ENCODE results near the gene FRMPD4.

The FRMPD4 gene

DNA sequence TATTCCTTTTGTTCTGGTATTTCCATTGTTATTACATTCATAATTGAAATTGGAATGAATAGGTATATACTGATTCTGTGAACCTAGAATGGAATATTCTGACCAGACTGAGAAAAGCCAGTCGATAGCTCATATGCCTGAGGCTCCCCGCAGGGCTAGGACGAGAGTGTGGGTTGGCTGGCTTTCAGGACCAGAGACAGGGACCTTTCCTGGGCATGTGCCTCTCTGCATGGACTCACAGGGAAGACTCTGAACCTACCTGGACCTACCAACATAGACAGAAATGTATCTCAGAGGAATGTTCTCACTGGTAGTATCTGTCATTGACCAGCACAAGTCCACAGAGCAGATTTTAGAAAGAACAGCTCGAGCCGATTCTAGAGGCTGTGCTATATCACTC is 214.6 kb downstream of the FRMPD4 start:
- no peak for FAIRE-seq
- TF ChIP-seq, protein P1, sequence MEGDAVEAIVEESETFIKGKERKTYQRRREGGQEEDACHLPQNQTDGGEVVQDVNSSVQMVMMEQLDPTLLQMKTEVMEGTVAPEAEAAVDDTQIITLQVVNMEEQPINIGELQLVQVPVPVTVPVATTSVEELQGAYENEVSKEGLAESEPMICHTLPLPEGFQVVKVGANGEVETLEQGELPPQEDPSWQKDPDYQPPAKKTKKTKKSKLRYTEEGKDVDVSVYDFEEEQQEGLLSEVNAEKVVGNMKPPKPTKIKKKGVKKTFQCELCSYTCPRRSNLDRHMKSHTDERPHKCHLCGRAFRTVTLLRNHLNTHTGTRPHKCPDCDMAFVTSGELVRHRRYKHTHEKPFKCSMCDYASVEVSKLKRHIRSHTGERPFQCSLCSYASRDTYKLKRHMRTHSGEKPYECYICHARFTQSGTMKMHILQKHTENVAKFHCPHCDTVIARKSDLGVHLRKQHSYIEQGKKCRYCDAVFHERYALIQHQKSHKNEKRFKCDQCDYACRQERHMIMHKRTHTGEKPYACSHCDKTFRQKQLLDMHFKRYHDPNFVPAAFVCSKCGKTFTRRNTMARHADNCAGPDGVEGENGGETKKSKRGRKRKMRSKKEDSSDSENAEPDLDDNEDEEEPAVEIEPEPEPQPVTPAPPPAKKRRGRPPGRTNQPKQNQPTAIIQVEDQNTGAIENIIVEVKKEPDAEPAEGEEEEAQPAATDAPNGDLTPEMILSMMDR (IDR thresholded peaks at IDR 0.05; ENCODE audit: insufficient read depth, missing control alignments): no peak
- no peak for DNase-seq (ENCODE audit: insufficient read length, low spot score)

DNA sequence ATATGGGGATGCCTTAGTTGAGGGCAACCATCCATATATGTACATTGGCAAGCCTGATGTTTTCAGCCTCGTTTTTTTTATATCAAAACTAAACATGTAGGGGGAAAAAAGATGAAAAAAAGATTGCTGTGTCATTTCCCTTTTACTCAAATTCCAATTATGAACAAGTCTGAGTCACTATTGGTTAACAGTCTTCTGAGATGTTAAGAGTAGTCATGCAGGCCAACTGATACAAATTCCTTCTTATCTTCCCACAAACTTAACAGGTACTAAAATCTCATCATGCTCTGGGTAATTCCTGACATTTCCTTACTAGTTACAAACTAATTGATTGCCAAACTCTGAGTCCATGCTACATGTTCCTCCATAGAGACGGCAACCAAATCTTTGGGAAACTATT is 222.1 kb downstream of the FRMPD4 start:
- no peak for FAIRE-seq
- DNase-seq (ENCODE audit: insufficient read length, low spot score): no peak
- TF ChIP-seq, protein P1 (IDR thresholded peaks at IDR 0.05; ENCODE audit: insufficient read depth, missing control alignments): no peak

DNA sequence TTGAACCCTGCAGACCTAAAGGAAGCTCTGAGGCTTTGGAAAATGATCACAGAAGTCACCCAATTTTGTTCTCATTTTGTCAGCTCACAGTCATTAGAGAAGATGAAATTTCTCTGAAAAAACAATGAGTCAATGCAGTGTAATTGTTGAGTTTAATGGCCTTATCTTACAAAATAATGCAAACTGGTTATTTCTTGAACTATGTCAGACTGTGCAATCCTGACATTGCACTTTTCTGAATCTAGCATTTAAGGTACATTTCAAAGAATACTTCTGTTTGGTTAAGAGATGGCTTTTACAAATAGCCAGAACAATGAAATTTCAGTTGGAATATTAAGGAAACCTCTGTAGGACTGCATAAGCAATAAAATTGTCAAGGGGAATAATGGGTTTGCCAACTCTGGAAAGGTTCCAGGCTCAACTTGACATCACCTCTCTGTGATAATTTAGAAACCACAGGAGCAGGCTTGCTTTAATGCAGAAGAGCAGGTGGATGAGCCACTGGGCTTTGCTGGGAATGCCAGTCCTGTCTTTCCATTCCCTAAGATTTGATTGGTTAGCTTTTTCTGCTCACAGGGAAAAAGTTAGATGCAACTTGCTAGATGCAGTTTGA is 222.8 kb downstream of the FRMPD4 start:
- TF ChIP-seq, protein P1 (IDR thresholded peaks at IDR 0.05; ENCODE audit: insufficient read depth, missing control alignments): no peak
- DNase-seq (ENCODE audit: insufficient read length, low spot score) (no peak), FAIRE-seq (no peak)

DNA sequence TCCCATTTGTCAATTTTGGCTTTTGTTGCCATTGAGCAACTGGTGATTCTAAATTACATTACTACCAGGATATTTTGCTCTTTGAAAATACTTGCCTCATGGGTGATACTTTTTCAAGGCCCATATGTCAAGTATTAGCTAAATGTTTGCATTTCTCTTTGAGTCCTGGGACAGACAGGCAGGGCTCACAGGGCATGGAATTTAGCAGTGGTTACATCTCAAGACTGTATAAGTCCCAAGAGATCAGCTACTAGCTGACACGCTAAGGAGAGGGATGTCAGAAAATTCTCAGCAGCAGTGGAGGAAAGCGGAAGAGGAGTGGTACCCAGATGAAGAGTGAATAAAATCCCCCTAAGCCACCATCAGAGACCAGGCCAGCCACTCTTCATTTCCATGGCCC is 224.9 kb downstream of the FRMPD4 start:
- TF ChIP-seq, protein P1 (IDR thresholded peaks at IDR 0.05; ENCODE audit: insufficient read depth, missing control alignments): no peak
- no peak for FAIRE-seq
- no peak for DNase-seq (ENCODE audit: insufficient read length, low spot score)

DNA sequence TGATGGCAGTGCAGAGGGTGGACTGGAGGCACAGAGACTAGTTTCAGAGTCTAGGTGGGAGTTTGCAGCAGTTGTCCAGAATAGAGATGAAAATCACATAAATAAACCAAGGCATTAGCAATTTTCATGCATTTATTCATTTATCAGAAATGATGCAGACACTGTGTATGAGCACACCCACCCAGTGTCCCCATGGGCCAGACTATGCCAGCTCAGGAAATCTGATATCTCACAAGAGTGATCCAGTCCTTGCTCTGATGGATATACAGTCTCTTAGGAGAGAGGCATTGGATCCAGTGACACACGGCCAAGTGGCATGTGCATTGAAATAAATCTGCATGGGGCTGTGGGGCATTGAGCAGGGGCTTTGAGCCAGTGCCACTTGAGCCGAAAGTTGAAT is 228.2 kb downstream of the FRMPD4 start:
- TF ChIP-seq, protein P1 (IDR thresholded peaks at IDR 0.05; ENCODE audit: insufficient read depth, missing control alignments): no peak
- FAIRE-seq (no peak), DNase-seq (ENCODE audit: insufficient read length, low spot score) (no peak)

DNA sequence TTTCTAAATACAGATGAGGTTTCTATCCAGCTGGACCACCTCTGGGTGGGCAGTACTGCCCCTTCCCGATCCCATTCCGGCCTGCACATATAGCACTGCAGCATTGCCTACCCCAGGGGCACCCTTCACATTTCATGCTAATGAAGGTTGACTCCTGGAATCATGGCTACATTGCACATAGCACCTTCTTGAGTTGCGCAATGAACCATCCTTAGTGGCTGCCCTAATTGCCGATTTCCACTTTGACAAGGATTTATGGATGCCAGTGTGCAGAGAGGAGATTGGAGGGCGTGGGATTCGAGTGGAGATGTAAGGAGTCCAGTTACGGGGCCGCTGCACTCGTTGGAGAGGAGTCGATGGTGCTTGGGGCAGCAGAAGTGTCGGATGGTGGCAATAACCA is 229.0 kb downstream of the FRMPD4 start:
- TF ChIP-seq, protein P1 (IDR thresholded peaks at IDR 0.05; ENCODE audit: insufficient read depth, missing control alignments): no peak
- DNase-seq (ENCODE audit: insufficient read length, low spot score) (no peak), FAIRE-seq (no peak)

DNA sequence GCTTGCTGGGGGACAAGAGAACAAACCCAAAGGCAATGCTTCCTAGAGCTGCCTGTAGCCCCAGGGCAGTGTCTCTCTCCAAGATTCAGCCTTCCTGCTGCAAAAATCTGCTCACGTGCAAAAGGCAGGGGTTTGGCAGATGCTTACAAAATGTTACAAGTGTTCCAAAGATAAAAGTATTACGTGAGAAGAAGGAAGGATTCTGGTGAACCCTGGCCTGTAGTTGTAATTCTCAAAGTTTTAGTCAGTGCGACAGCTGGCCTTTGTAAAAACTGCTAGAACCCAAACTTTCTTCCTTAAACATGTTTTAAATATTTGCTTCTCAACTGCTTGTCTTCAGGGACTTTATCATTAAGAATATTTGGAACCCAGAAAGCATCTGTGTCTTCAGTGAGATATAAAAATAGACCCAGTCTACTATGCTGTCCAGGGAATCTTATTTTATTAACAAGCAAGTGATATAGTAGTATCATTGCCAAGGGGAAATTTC is 232.3 kb downstream of the FRMPD4 start:
- TF ChIP-seq, protein P1 (IDR thresholded peaks at IDR 0.05; ENCODE audit: insufficient read depth, missing control alignments): no peak
- FAIRE-seq: no peak
- DNase-seq (ENCODE audit: insufficient read length, low spot score): no peak

All from D721Med (cell line).